HEK293 (cell line): Measurements from ENCODE around the gene MRPS10.
A peak's percentile ranks its signal among the peaks of the same experiment; 100 is the strongest.

ENCODE experiments used
- CTCF ChIA-PET: fragments of 350-600 bp; formaldehyde crosslinking; extraction: SDS; loops from one replicate; lab custom pipeline; 2021; ENCODE audit warnings: antibody characterized with exemption; lab: Yijun Ruan, JAX
- POLR2A ChIA-PET: fragments of 300-600 bp; formaldehyde crosslinking; extraction: SDS; loops from one replicate; lab custom pipeline; 2020; ENCODE audit warnings: antibody characterized with exemption, inconsistent platforms; lab: Yijun Ruan, JAX
- H3K27ac ChIP-seq: fragments of 200-500 bp; sonication (Bioruptor generic); 2 replicates; pipeline ENCODE4 v1.5.1; 2014; ENCODE audit warnings: low read depth, low read length, control low read depth, inconsistent platforms; ENCODE audit errors: extremely low read depth
- H3K36me3 ChIP-seq, 2 experiments: fragments of 200-500 bp in 1 of 2; sonication (Bioruptor generic) in 1 of 2; 1 replicate in 1 of 2; 2 replicates in 1 of 2; pipeline ENCODE4 v1.5.1; 2014 to 2017; ENCODE audit warnings: inconsistent platforms in 2 of 2, low read length in 2 of 2; ENCODE audit not compliant: control insufficient read depth in 2 of 2, insufficient read depth in 1 of 2
- H3K4me1 ChIP-seq: fragments of 200-500 bp; sonication (Bioruptor generic); 2 replicates; pipeline ENCODE4 v1.5.1; 2014; ENCODE audit warnings: mild to moderate bottlenecking, low read length, inconsistent platforms; ENCODE audit not compliant: control insufficient read depth, insufficient read depth
- H3K4me3 ChIP-seq: 2 replicates; pipeline ENCODE4 v1.5.1; 2011; ENCODE audit warnings: low read depth, mild to moderate bottlenecking, control low read depth, low read length, moderate library complexity
- H3K9me3 ChIP-seq: fragments of 200-500 bp; sonication (Bioruptor generic); 2 replicates; pipeline ENCODE4 v1.5.1; 2014; ENCODE audit warnings: low read depth, low read length, inconsistent platforms; ENCODE audit not compliant: control insufficient read depth, insufficient read depth
- FEZF1 ChIP-seq: fragments of 450-650 bp; formaldehyde crosslinking; IDR thresholded peaks from 2 replicates; pipeline ENCODE4 v1.5.1; 2016; ENCODE audit warnings: missing biosample characterization, missing genetic modification characterization
- GLI2 ChIP-seq: fragments of 450-650 bp; formaldehyde crosslinking; IDR thresholded peaks from 2 replicates; pipeline ENCODE4; 2017; ENCODE audit warnings: missing biosample characterization, missing genetic modification characterization, low read depth, borderline replicate concordance
- HOXD13 ChIP-seq: sonication (generic); formaldehyde crosslinking; IDR thresholded peaks from 2 replicates; pipeline ENCODE4 v1.8.0; 2022; ENCODE audit warnings: missing genetic modification reagents, borderline replicate concordance
- KLF7 ChIP-seq: fragments of 450-650 bp; formaldehyde crosslinking; IDR thresholded peaks from 2 replicates; pipeline ENCODE4 v1.5.1; 2016; ENCODE audit warnings: missing biosample characterization, missing genetic modification characterization, borderline replicate concordance
- YY2 ChIP-seq: fragments of 450-650 bp; formaldehyde crosslinking; IDR thresholded peaks from 2 replicates; pipeline ENCODE4 v1.5.1; 2016; ENCODE audit warnings: missing biosample characterization, missing genetic modification characterization
- ZBTB7A ChIP-seq: fragments of 450-650 bp; formaldehyde crosslinking; IDR thresholded peaks from 2 replicates; pipeline ENCODE4 v1.5.1; 2016; ENCODE audit warnings: low read depth, missing biosample characterization, missing genetic modification characterization
- ZFP37 ChIP-seq: fragments of 450-650 bp; formaldehyde crosslinking; IDR thresholded peaks from 2 replicates; pipeline ENCODE4 v1.5.1; 2016; ENCODE audit warnings: missing biosample characterization, missing genetic modification characterization
- ZNF146 ChIP-seq: fragments of 450-650 bp; formaldehyde crosslinking; IDR thresholded peaks from 2 replicates; pipeline ENCODE4 v1.5.1; 2016; ENCODE audit warnings: missing biosample characterization, missing genetic modification characterization
- ZNF2 ChIP-seq: fragments of 450-650 bp; formaldehyde crosslinking; IDR thresholded peaks from 2 replicates; pipeline ENCODE4 v1.5.1; 2016; ENCODE audit warnings: missing biosample characterization, missing genetic modification characterization
- ZNF248 ChIP-seq: fragments of 450-650 bp; formaldehyde crosslinking; IDR thresholded peaks from 2 replicates; pipeline ENCODE4 v1.5.1; 2017; ENCODE audit warnings: missing biosample characterization, missing genetic modification characterization
- ZNF274 ChIP-seq, 2 experiments: fragments of 200-500 bp in 1 of 2; fragments of 450-650 bp in 1 of 2; sonication (Bioruptor generic) in 1 of 2; formaldehyde crosslinking in 1 of 2; IDR thresholded peaks; 2 replicates each; pipeline versions ENCODE4 v1.5.1 to v1.6.1; 2014 to 2016; ENCODE audit warnings: borderline replicate concordance in 1 of 2, inconsistent platforms in 1 of 2, low read length in 1 of 2, missing biosample characterization in 1 of 2, missing genetic modification characterization in 1 of 2
- ZNF664 ChIP-seq: fragments of 450-650 bp; formaldehyde crosslinking; IDR thresholded peaks from 2 replicates; pipeline ENCODE4 v1.5.1; 2016; ENCODE audit warnings: missing biosample characterization, missing genetic modification characterization
- TF ChIP-seq, protein P1 (sequence below): fragments of 450-650 bp; formaldehyde crosslinking; IDR thresholded peaks from 2 replicates; pipeline ENCODE4 v1.5.1; 2016; ENCODE audit warnings: missing biosample characterization, missing genetic modification characterization, borderline replicate concordance
- TF ChIP-seq, protein P2 (sequence below): fragments of 450-650 bp; formaldehyde crosslinking; IDR thresholded peaks from 2 replicates; pipeline ENCODE4 v1.5.1; 2016; ENCODE audit warnings: missing biosample characterization, missing genetic modification characterization

The MRPS10 gene

DNA sequence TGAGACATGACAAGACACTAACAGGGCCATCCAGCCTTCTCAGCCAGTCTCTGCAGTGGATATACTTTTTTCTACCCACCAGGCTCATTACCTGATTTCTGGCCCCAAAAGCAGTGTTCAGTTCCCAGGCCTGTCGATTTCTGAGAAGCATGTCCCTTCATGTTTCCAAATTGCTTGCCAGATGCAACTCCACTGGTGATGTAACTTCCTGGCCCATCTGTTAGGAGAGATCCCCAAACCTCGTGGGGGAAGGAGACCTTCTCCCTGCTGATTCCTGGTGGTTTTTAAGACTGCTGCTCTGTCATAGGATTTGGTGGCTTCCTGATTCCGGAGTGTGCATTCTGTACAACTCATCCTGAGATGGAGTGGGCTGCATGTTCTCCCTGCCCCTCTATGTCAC lies 31.6 kb upstream of the MRPS10 start:
- CTCF ChIA-PET = no interaction called here
- POLR2A ChIA-PET = no interaction called here
- H3K9me3 ChIP-seq = no peaks in the 10 kb centered on the region

DNA sequence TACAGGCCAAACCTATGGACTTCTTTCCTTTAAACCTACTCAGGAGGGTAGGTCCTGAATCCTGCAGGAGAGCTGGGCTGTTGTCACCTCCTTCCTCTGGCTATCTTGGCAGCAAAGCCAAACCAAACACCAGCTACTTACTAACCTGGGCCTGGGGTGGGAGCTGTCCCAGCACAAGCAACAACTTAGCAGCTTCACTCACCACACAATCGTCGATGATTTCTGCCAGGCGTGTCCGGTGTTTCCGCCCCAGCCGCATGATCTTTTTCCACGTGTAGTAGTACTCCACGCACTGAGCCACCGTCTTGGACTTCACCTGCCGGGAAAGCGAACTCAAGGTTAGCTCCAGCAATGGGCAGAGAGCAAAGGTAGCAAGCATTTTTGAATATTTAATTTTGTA lies 25.4 kb upstream of the MRPS10 start:
- no peaks in the 10 kb centered on the region for H3K9me3 ChIP-seq
- no peak overlapping the region for H3K27ac ChIP-seq
- H3K4me1 ChIP-seq = no peaks in the 10 kb centered on the region
- peaks cover 0 to 8% of the 10 kb centered on the region in 2 experiments; a peak in 1 of 3 replicates for H3K36me3 ChIP-seq
- H3K4me3 ChIP-seq = no peak overlapping the region
- CTCF ChIA-PET = interaction anchor here (0.6 to 1.7 kb wide), 7 partner anchors 11 to 305 kb away, joined by 3 to 9 read pairs (median 7); no protein-coding TSS in a partner anchor
- POLR2A ChIA-PET = interaction anchor here (0.7 kb wide), 1 partner anchor 581 kb away, joined by 6 read pairs; no protein-coding TSS in a partner anchor
- TF ChIP-seq YY2 (tag by site-specific recombination) (no peak), ZFP37 (tag by site-specific recombination) (no peak)

More for the DNA sequence above, 31.6 kb upstream of the MRPS10 start:
- TF ChIP-seq KLF7 (tag by site-specific recombination) (no peak), HOXD13 (no peak), ZBTB7A (no peak), ZNF2 (tag by site-specific recombination) (no peak), GLI2 (tag by site-specific recombination) (no peak), ZNF248 (tag by site-specific recombination) (no peak), FEZF1 (no peak), ZNF146 (tag by site-specific recombination) (no peak), ZNF274 (IDR thresholded peaks at IDR 0.05; ENCODE audit: low read length) (no peak), ZNF274 (tag by site-specific recombination; IDR thresholded peaks at IDR 0.05; ENCODE audit: borderline replicate concordance) (no peak)
- TF ChIP-seq, protein P1, sequence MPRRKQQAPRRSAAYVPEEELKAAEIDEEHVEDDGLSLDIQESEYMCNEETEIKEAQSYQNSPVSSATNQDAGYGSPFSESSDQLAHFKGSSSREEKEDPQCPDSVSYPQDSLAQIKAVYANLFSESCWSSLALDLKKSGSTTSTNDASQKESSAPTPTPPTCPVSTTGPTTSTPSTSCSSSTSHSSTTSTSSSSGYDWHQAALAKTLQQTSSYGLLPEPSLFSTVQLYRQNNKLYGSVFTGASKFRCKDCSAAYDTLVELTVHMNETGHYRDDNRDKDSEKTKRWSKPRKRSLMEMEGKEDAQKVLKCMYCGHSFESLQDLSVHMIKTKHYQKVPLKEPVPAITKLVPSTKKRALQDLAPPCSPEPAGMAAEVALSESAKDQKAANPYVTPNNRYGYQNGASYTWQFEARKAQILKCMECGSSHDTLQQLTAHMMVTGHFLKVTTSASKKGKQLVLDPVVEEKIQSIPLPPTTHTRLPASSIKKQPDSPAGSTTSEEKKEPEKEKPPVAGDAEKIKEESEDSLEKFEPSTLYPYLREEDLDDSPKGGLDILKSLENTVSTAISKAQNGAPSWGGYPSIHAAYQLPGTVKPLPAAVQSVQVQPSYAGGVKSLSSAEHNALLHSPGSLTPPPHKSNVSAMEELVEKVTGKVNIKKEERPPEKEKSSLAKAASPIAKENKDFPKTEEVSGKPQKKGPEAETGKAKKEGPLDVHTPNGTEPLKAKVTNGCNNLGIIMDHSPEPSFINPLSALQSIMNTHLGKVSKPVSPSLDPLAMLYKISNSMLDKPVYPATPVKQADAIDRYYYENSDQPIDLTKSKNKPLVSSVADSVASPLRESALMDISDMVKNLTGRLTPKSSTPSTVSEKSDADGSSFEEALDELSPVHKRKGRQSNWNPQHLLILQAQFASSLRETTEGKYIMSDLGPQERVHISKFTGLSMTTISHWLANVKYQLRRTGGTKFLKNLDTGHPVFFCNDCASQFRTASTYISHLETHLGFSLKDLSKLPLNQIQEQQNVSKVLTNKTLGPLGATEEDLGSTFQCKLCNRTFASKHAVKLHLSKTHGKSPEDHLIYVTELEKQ (tag by site-specific recombination) = no peak
- H3K36me3 ChIP-seq = peaks cover 0 to 5% of the 10 kb centered on the region in 2 experiments; a peak in 1 of 3 replicates
- H3K4me1 ChIP-seq = peaks cover 10% of the 10 kb centered on the region
- H3K27ac ChIP-seq = no peak overlapping the region
- no peak overlapping the region for H3K4me3 ChIP-seq

DNA sequence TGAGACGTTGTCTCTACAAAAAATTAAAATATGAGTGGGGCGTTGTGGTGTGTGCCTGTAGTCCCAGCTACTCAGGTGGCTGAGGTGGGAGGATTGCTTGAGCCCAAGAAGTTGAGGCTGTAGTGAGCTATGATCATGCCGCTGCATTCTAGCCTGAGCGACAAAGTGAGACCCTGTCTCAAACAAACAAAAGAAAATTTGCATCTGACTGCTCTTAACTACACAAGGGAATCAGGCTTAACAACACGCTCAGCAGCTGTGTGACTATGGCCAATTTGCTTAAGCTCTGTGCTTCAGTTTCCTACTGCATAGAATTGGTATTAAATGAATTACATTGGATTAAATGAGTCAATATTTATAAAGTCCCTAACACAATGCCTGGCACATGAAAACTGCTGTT lies 24.3 kb upstream of the MRPS10 start:
- CTCF ChIA-PET = interaction anchor here (0.7 to 1.7 kb wide), 7 partner anchors 8 to 466 kb away, joined by 3 to 8 read pairs (median 5); no protein-coding TSS in a partner anchor
- Histone ChIP-seq H3K27ac (no peak overlapping the region), H3K36me3 (peaks cover 0 to 8% of the 10 kb centered on the region in 2 experiments; a peak in 1 of 3 replicates), H3K4me1 (no peaks in the 10 kb centered on the region), H3K4me3 (no peak overlapping the region), H3K9me3 (no peaks in the 10 kb centered on the region)
- POLR2A ChIA-PET = interaction anchor here (0.5 kb wide), 1 partner anchor 46 kb away, joined by 3 read pairs; no protein-coding TSS in a partner anchor
- TF ChIP-seq ZNF664 (tag by site-specific recombination) = peak; percentile 58; the same call in 1 of the 2 replicates
- TF ChIP-seq, protein P2, sequence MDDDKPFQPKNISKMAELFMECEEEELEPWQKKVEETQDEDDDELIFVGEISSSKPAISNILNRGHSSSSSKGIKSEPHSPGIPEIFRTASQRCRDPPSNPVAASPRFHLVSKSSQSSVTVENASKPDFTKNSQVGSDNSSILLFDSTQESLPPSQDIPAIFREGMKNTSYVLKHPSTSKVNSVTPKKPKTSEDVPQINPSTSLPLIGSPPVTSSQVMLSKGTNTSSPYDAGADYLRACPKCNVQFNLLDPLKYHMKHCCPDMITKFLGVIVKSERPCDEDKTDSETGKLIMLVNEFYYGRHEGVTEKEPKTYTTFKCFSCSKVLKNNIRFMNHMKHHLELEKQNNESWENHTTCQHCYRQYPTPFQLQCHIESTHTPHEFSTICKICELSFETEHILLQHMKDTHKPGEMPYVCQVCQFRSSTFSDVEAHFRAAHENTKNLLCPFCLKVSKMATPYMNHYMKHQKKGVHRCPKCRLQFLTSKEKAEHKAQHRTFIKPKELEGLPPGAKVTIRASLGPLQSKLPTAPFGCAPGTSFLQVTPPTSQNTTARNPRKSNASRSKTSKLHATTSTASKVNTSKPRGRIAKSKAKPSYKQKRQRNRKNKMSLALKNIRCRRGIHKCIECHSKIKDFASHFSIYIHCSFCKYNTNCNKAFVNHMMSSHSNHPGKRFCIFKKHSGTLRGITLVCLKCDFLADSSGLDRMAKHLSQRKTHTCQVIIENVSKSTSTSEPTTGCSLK = no peak
- TF ChIP-seq, all 188 proteins: peak for 1
